Ishikawa (cell line): Measurements from ENCODE around the gene TMEM178B.

Experiments used
- CEBPB ChIP-seq: IDR thresholded peaks from 2 replicates; pipeline ENCODE4 v1.6.1; 2012
- CREB1 ChIP-seq: IDR thresholded peaks from 2 replicates; pipeline ENCODE4 v1.6.1; 2012; ENCODE audit warnings: low read depth
- EGR1 ChIP-seq: IDR thresholded peaks from 2 replicates; pipeline ENCODE4 v1.6.1; 2012
- EP300 ChIP-seq: IDR thresholded peaks from 2 replicates; pipeline ENCODE4 v1.6.1; 2012; ENCODE audit warnings: borderline replicate concordance
- FOXM1 ChIP-seq: IDR thresholded peaks from 2 replicates; pipeline ENCODE4 v1.6.1; 2012; ENCODE audit warnings: low read depth, borderline replicate concordance
- MAX ChIP-seq: IDR thresholded peaks from 2 replicates; pipeline ENCODE4 v1.6.1; 2012
- NFIC ChIP-seq: IDR thresholded peaks from 2 replicates; pipeline ENCODE4 v1.6.1; 2012
- RAD21 ChIP-seq: IDR thresholded peaks from 2 replicates; pipeline ENCODE4 v1.6.1; 2012; ENCODE audit warnings: low read depth
- REST ChIP-seq: IDR thresholded peaks from 2 replicates; pipeline ENCODE4 v1.6.1; 2012; ENCODE audit warnings: low read depth, mild to moderate bottlenecking
- TAF1 ChIP-seq: IDR thresholded peaks from 2 replicates; pipeline ENCODE4 v1.6.1; 2012; ENCODE audit warnings: low read depth, mild to moderate bottlenecking
- TCF12 ChIP-seq: IDR thresholded peaks from 2 replicates; pipeline ENCODE4 v1.6.1; 2012; ENCODE audit warnings: low read depth
- TEAD4 ChIP-seq: IDR thresholded peaks from 2 replicates; pipeline ENCODE4 v1.6.1; 2012
- YY1 ChIP-seq: IDR thresholded peaks from 2 replicates; pipeline ENCODE4 v1.6.1; 2012; ENCODE audit warnings: low read depth
- ZBTB7A ChIP-seq: IDR thresholded peaks from 2 replicates; pipeline ENCODE4 v1.6.1; 2012; ENCODE audit warnings: low read depth
- TF ChIP-seq, protein P1 (sequence below): IDR thresholded peaks from 2 replicates; pipeline ENCODE4 v1.6.1; 2012

The TMEM178B gene

GRCh38 chr7:141243368-141243767 is 169.5 kb downstream of the TMEM178B start:
- TF ChIP-seq MAX: no peak
- no peak for TF ChIP-seq TAF1
- TF ChIP-seq FOXM1: no peak
- TF ChIP-seq TCF12: no peak
- TF ChIP-seq EGR1: no peak
- TF ChIP-seq EP300: no peak
- TF ChIP-seq CREB1: no peak
- no peak for TF ChIP-seq CEBPB

GRCh38 chr7:141244435-141244834 is 170.6 kb downstream of the TMEM178B start:
- TF ChIP-seq CREB1: no peak
- no peak for TF ChIP-seq CEBPB

GRCh38 chr7:141246426-141246825 is 172.6 kb downstream of the TMEM178B start:
- TF ChIP-seq TAF1 (no peak), REST (no peak), EP300 (no peak), NFIC (no peak), TCF12 (no peak)

DNA sequence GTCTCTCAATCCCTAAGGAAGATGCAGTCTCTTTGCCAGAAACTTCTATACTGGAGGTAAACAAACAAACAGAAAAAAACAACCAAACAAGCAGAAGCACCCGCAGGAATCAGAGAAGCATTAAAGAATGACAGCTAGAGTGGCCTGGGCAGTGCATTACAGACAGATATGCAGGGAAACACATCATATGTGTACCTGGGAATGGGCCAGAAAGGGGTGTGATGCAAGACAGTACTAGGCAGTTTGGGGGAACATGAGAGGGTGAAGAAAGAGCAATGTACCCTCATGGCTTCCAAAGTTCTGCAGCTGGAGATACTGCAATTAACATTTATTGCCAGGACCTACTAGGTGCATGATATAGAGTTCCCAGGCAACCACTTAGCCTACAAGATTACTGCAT is 177.3 kb downstream of the TMEM178B start:
- TF ChIP-seq TEAD4 (no peak), REST (no peak), EGR1 (no peak), CEBPB (no peak), YY1 (no peak), EP300 (no peak), NFIC (no peak), MAX (no peak), TAF1 (no peak), ZBTB7A (no peak), FOXM1 (no peak), CREB1 (no peak), TCF12 (no peak), RAD21 (no peak)
- TF ChIP-seq, protein P1, sequence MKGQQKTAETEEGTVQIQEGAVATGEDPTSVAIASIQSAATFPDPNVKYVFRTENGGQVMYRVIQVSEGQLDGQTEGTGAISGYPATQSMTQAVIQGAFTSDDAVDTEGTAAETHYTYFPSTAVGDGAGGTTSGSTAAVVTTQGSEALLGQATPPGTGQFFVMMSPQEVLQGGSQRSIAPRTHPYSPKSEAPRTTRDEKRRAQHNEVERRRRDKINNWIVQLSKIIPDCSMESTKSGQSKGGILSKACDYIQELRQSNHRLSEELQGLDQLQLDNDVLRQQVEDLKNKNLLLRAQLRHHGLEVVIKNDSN: no peak

- TF ChIP-seq ZBTB7A: no peak
- TF ChIP-seq RAD21: no peak
- TF ChIP-seq TCF12: no peak
- TF ChIP-seq, protein P1: no peak
Measured at GRCh38 chr7:141251957-141252356, 178.1 kb downstream of the TMEM178B start.

DNA sequence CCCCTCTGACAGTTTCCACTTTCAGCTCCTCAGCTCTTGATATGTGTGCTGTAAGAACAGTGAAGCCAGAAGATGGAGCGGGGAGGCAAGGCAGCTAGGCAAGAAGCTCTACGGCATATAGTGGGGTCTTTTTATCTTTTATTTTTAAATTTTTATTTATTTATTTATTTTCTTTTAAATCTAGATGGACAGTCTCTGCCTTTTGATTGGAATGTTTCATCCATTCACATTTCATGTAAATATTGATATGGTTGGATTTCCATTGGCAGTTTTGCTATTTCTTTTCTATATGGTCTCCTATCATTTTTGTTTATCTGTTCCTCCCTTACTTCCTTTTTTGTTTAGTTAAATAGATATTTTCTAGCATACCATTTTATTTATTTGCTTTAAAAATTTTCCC is 183.7 kb downstream of the TMEM178B start:
- TF ChIP-seq CREB1 (no peak), RAD21 (no peak), ZBTB7A (no peak)
- TF ChIP-seq, protein P1: no peak

DNA sequence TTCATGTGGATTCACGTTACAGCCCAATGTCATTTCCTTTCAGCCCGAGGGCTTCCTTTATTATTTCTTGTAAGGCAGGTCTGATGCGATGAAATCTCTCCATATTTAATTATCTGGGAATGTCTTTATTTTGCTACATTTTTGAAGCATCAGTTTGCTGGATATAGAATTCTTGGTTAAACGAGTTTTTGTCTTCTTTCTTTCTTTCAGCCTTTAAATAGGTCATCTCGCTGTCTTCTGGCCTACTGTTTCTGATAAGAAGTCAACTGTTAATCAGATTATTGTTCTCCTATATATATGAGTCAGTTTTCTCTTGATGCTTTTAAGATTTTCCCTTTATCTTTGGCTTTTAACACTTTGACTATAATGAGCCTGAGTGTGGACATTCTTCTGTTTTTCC is 184.7 kb downstream of the TMEM178B start:
- TF ChIP-seq TEAD4 (no peak), RAD21 (no peak), YY1 (no peak), EP300 (no peak), CEBPB (no peak), NFIC (no peak), FOXM1 (no peak), TCF12 (no peak), ZBTB7A (no peak), MAX (no peak), CREB1 (no peak), TAF1 (no peak), REST (no peak)
